ENCODE data around the gene RBBP9.
A peak's percentile ranks its signal among the peaks of the same experiment; 100 is the strongest.
"Not testable (repeated sequence)": the region's sequence is repeated elsewhere in the genome, so short reads cannot be mapped to it uniquely, and the experiment has no call there.

Gene RBBP9

GRCh38 chr20:18496740-18497592 is at the start of gene RBBP9:
Gene RBBP9, minus strand, starts transcription at chr20:18497225. Its CDS starts 58 bp downstream, at chr20:18497167.
- ATAC-seq = peak; percentile 100

GRCh38 chr20:18545566-18545965 is 48.5 kb upstream of the RBBP9 start:
- no peak for ATAC-seq

GRCh38 chr20:18543932-18544331 is 46.9 kb upstream of the RBBP9 start:
- no peak for ATAC-seq

- ATAC-seq = no peak
Observed at GRCh38 chr20:18543216-18543615, 46.2 kb upstream of the RBBP9 start.

GRCh38 chr20:18541741-18542140 is 44.7 kb upstream of the RBBP9 start:
- no peak for ATAC-seq

GRCh38 chr20:18537651-18538050 is 40.6 kb upstream of the RBBP9 start:
- no peak for ATAC-seq

GRCh38 chr20:18533978-18534644 is 37.1 kb upstream of the RBBP9 start:
- no peak for ATAC-seq

- no peak for ATAC-seq
Observed at GRCh38 chr20:18533491-18533890, 36.5 kb upstream of the RBBP9 start.

GRCh38 chr20:18532626-18533025 is 35.6 kb upstream of the RBBP9 start:
- no peak for ATAC-seq

GRCh38 chr20:18529041-18529440 is 32.0 kb upstream of the RBBP9 start:
- ATAC-seq = no peak

- no peak for ATAC-seq
Observed at GRCh38 chr20:18527836-18528235, 30.8 kb upstream of the RBBP9 start.

- ATAC-seq = no peak
Observed at GRCh38 chr20:18527339-18527738, 30.3 kb upstream of the RBBP9 start.

- not testable (repeated sequence) for ATAC-seq
Observed at GRCh38 chr20:18526761-18527160, 29.7 kb upstream of the RBBP9 start.

GRCh38 chr20:18524646-18525045 is 27.6 kb upstream of the RBBP9 start:
- no peak for ATAC-seq

GRCh38 chr20:18523066-18523465 is 26.0 kb upstream of the RBBP9 start:
- ATAC-seq = no peak

GRCh38 chr20:18522066-18522465 is 25.0 kb upstream of the RBBP9 start:
- ATAC-seq = not testable (repeated sequence)

GRCh38 chr20:18515973-18516372 is 18.9 kb upstream of the RBBP9 start:
- ATAC-seq = no peak

GRCh38 chr20:18514127-18514526 is 17.1 kb upstream of the RBBP9 start:
- no peak for ATAC-seq

- no peak for ATAC-seq
Observed at GRCh38 chr20:18513208-18513607, 16.2 kb upstream of the RBBP9 start.

- ATAC-seq = no peak
Observed at GRCh38 chr20:18511571-18511970, 14.5 kb upstream of the RBBP9 start.

GRCh38 chr20:18507218-18508191 is 10.5 kb upstream of the RBBP9 start, which contains the start of gene SEC23B:
Gene SEC23B, plus strand, starts transcription at chr20:18507940. Its CDS starts 2,896 bp downstream, at chr20:18510836.
- ATAC-seq = peak; percentile 91 to 94

- ATAC-seq = no peak
Observed at GRCh38 chr20:18506744-18507143, 9.7 kb upstream of the RBBP9 start.

Measured in activated CD4-positive, CD25-positive, alpha-beta regulatory T cell treated with anti-CD3 and anti-CD28 coated beads, Interleukin-2, amount 50 U/mL, for 24 hours (primary cell).